K562 (cell line): ENCODE data around the gene NTN1. TPM values are rescaled to one million over a fixed set of nuclear protein-coding genes. Genes with fewer than 3 reads are reported as not detected.

Experiments
- ATAC-seq: fragments of 200-7000 bp; cut with Tn5 transposase; 3 replicates; pipeline ENCODE4 v1.9.1; 2020; ENCODE audit warnings: moderate library complexity
- BruUV-seq: library from RNA; stranded (reverse); fragments of 400-500 nt; replicated peaks from 2 replicates; lab custom pipeline; 2021; lab: Mats Ljungman, UMichigan
- CTCF ChIA-PET: fragments of 300-600 bp; formaldehyde crosslinking; extraction: SDS; loops from one replicate; lab custom pipeline; 2021; ENCODE audit warnings: low intra/inter-chr PET ratio; lab: Yijun Ruan, JAX
- POLR2A ChIA-PET: fragments of 300-600, 350-650 bp; sonication (Branson Sonifier 250); formaldehyde crosslinking; extraction: SDS; loops from one replicate; lab custom pipeline; 2021; ENCODE audit warnings: antibody characterized with exemption, inconsistent platforms; lab: Yijun Ruan, JAX
- DNase-seq, 4 experiments: peaks; one replicate each; pipeline versions ENCODE4 v3.0.0 to v3.0.0-alpha.2; 2011 to 2018; ENCODE audit warnings: low spot score in 3 of 4, mixed read lengths in 3 of 4; ENCODE audit errors: extremely low read depth in 1 of 4
- FAIRE-seq: peaks from 2 replicates; lab custom pipeline; 2011; peaks lifted over from hg19 to GRCh38; lab: Jason Lieb, UNC
- H2AFZ ChIP-seq: 2 replicates; pipeline ENCODE4 v1.6.0; 2011; ENCODE audit warnings: low read depth, low read length, control low read depth, inconsistent platforms
- H3K27ac ChIP-seq: fragments of 200-600 bp; 3 replicates; pipeline ENCODE4 v1.8.0; 2011; ENCODE audit warnings: low read depth, mild to moderate bottlenecking, control low read depth, inconsistent platforms, low read length, moderate library complexity, mixed read lengths; ENCODE audit errors: extremely low read depth
- H3K27me3 ChIP-seq, 2 experiments: fragments of 300-600 bp in 1 of 2; 2 replicates in 1 of 2; 3 replicates in 1 of 2; pipeline versions ENCODE4 v1.6.0 to v1.8.0; 2011; ENCODE audit warnings: inconsistent platforms in 2 of 2, low read length in 2 of 2, mild to moderate bottlenecking in 1 of 2, mixed read lengths in 1 of 2, moderate library complexity in 1 of 2; ENCODE audit not compliant: control insufficient read depth in 2 of 2, insufficient read depth in 2 of 2
- H3K36me3 ChIP-seq: fragments of 300-600 bp; 3 replicates; pipeline ENCODE4 v1.8.0; 2011; ENCODE audit warnings: mild to moderate bottlenecking, low read length, inconsistent platforms; ENCODE audit not compliant: control insufficient read depth, insufficient read depth
- H3K4me1 ChIP-seq, 2 experiments: fragments of 200-600 bp in 1 of 2; replicated peaks in 1 of 2; 2 replicates in 1 of 2; 3 replicates in 1 of 2; pipeline versions ENCODE4 v1.5.1 to v1.8.0; 2011; ENCODE audit warnings: inconsistent platforms in 2 of 2, low read length in 2 of 2, mild to moderate bottlenecking in 1 of 2, mixed read lengths in 1 of 2, moderate library complexity in 1 of 2; ENCODE audit not compliant: control insufficient read depth in 2 of 2, insufficient read depth in 2 of 2
- H3K4me2 ChIP-seq: 2 replicates; pipeline ENCODE4 v1.6.1; 2011; ENCODE audit warnings: low read length, control low read depth, inconsistent platforms, mixed read lengths; ENCODE audit not compliant: insufficient read depth
- H3K4me3 ChIP-seq: fragments of 200-600 bp; sonication (generic), shearing (Covaris generic); 2 replicates; pipeline ENCODE4 v1.5.1; 2016; ENCODE audit warnings: control low read depth, inconsistent platforms
- H3K79me2 ChIP-seq: fragments of 200-600 bp; 3 replicates; pipeline ENCODE4 v1.8.0; 2011; ENCODE audit warnings: low read length, inconsistent platforms; ENCODE audit not compliant: control insufficient read depth, insufficient read depth
- H3K9ac ChIP-seq, 2 experiments: 2 replicates each; pipeline versions ENCODE4 v1.6.0 to v1.6.1; 2011; ENCODE audit warnings: low read depth in 2 of 2, low read length in 2 of 2, control low read depth in 1 of 2, inconsistent platforms in 1 of 2, mild to moderate bottlenecking in 1 of 2, mixed read lengths in 1 of 2; ENCODE audit not compliant: insufficient read depth in 1 of 2
- H3K9me1 ChIP-seq: one replicate; pipeline ENCODE4 v1.6.0; 2011; ENCODE audit warnings: inconsistent platforms, mild to moderate bottlenecking, low read length, moderate library complexity; ENCODE audit not compliant: control insufficient read depth, insufficient read depth
- H3K9me3 ChIP-seq: replicated peaks from 2 replicates; pipeline ENCODE4 v1.5.1; 2011; ENCODE audit warnings: low read depth, low read length, inconsistent platforms; ENCODE audit not compliant: control insufficient read depth, insufficient read depth
- H4K20me1 ChIP-seq: replicated peaks from 2 replicates; pipeline ENCODE4 v1.6.1; 2011; ENCODE audit warnings: low read length, inconsistent platforms, mixed read lengths; ENCODE audit not compliant: control insufficient read depth, insufficient read depth
- FOXA3 ChIP-seq, 2 experiments: fragments of 450-650 bp in 1 of 2; sonication (generic) in 1 of 2; formaldehyde crosslinking; IDR thresholded peaks in 1 of 2; conservative IDR thresholded peaks in 1 of 2; 2 replicates each; pipeline versions ENCODE4 v1.4.0 to v1.8.0; 2020 to 2022; ENCODE audit warnings: mild to moderate bottlenecking in 2 of 2, missing genetic modification reagents in 1 of 2
- HDAC3 ChIP-seq: fragments of 450-650 bp; IDR thresholded peaks from 2 replicates; pipeline ENCODE4 v1.6.1; 2018; ENCODE audit warnings: borderline replicate concordance, mild to moderate bottlenecking, moderate library complexity; ENCODE audit not compliant: partially characterized antibody
- HLTF ChIP-seq: fragments of 450-650 bp; IDR thresholded peaks from 2 replicates; pipeline ENCODE4 v1.6.1; 2016
- MCM7 ChIP-seq, 2 experiments: fragments of 450-650 bp; IDR thresholded peaks; 2 replicates each; pipeline ENCODE4 v1.6.1; 2016 to 2018
- POLR2G ChIP-seq: fragments of 200-400 bp; formaldehyde crosslinking; IDR thresholded peaks from 2 replicates; pipeline ENCODE4 v1.6.1; 2017; ENCODE audit warnings: low read depth, mild to moderate bottlenecking, antibody characterized with exemption, low read length, moderate library complexity
- RBM25 ChIP-seq: fragments of 200-400 bp; formaldehyde crosslinking; IDR thresholded peaks from 2 replicates; pipeline ENCODE4 v1.6.1; 2018; ENCODE audit warnings: low read length, low read depth, moderate library complexity; ENCODE audit not compliant: severe bottlenecking
- SREBF1 ChIP-seq: fragments of 150-350 bp; IDR thresholded peaks from 2 replicates; pipeline ENCODE4 v1.6.1; 2014; ENCODE audit warnings: antibody characterized with exemption, low read depth, low read length, borderline replicate concordance
- SRSF7 ChIP-seq: fragments of 200-400 bp; formaldehyde crosslinking; optimal IDR thresholded peaks from 2 replicates; pipeline ENCODE3; 2017; ENCODE audit warnings: mild to moderate bottlenecking, low read depth, low read length
- TCF3 ChIP-seq: sonication (generic); formaldehyde crosslinking; IDR thresholded peaks from 2 replicates; pipeline ENCODE4 v1.4.0; 2020; ENCODE audit warnings: mild to moderate bottlenecking, missing genetic modification reagents
- TRIM24 ChIP-seq, 2 experiments: fragments of 450-650 bp; IDR thresholded peaks; 2 replicates each; pipeline ENCODE4 v1.6.1; 2016
- ZNF668 ChIP-seq: fragments of 250-450 bp; sonication (Bioruptor Pico); IDR thresholded peaks from 2 replicates; pipeline ENCODE4 v1.8.0; 2022; ENCODE audit warnings: mild to moderate bottlenecking, inconsistent platforms
- WGBS: fragments of 100-300 bp; shearing (Covaris generic); methylation state at CpG from one replicate; pipeline ENCODE4 v1.1.6; 2016; ENCODE audit warnings: low coverage, mixed read lengths; ENCODE audit not compliant: insufficient coverage; ENCODE audit errors: missing lambda C conversion rate; 5-methylcytosine and 5-hydroxymethylcytosine counted together
- in situ Hi-C: fragments of 300-500 bp; cut with MboI; formaldehyde crosslinking; loops from 4 replicates; pipeline ENCODE4 v1.15.0; 2018; ENCODE audit warnings: inconsistent platforms, mixed read lengths
- intact Hi-C: fragments of 100-400 bp; cut with micrococcal nuclease; formaldehyde crosslinking; loops from 2 replicates; pipeline ENCODE4 v1.14.2; 2022
- polyA plus RNA-seq, 8 experiments: library from polyadenylated mRNA; depleted of rRNA in 4 of 8; stranded (reverse) in 5 of 8; unstranded in 3 of 8; fragments of >200 nt; fragmentation: Nextera tagmentation in 2 of 8; fragmentation: Illumina TruSeq in 1 of 8; extraction: Ambion mirVana in 2 of 8; extraction: Trizol in 1 of 8; gene quantifications; 2 replicates each; pipeline versions ENCODE4 v1.2.1 to v1.2.3, GENCODE V29; 2011 to 2014; ENCODE audit warnings: inconsistent platforms in 1 of 8, missing spikeins in 1 of 8
- total RNA-seq, 7 experiments: library from RNA; depleted of rRNA in 6 of 7; stranded (reverse); fragments of >200 nt in 6 of 7; fragmentation: Illumina TruSeq in 2 of 7; extraction: Trizol in 2 of 7; gene quantifications; 2 replicates each; pipeline versions ENCODE4 v1.2.1 to v1.2.3, GENCODE V29; 2011 to 2021; ENCODE audit warnings: low replicate concordance in 1 of 7
- TF ChIP-seq, protein P1 (sequence below): fragments of 250-450 bp; sonication (Bioruptor Pico); IDR thresholded peaks from 2 replicates; pipeline ENCODE4 v1.5.0; 2021

The NTN1 gene
- total and polyA plus RNA-seq, 9 of the 15 experiments (the other 6 are each of a cell fraction or from before 2014, with no cell fraction given), result 0.02 TPM; not detected in 8

DNA sequence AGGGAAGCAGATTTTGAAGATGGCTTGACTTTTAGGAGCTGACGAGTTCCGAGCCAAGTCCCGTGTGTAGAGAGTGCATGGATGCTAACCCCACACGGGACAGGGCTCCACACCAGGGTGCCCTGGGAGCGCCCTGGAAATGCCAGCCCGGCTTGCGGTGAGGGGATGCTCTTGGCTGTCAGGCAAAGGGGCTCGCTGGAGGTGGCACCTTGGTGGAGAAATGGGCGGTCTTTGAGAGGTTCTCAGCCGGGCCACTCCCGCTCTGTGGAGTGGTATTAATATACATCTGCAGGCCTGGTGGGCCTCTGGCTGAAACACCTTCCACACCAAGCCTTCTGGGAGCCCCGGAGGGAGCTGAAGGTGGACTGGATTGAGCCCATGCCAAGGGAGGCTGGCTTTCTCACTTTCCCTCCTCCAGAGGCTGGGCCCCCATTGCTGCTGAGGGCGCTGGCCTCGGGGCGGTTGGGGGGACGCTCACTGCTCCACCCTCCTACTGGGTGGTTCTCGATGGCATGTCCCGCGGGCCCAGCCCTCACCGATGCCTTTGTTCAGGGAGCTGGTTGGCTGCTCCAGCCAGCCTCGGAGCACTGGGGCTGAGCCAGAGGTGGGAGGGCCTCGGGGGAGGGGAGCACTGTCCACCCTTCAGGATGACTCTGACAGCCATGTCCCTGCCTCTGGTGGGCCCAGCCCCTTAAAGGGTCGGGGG, 210.3 kb downstream of the NTN1 start:
- no peaks in the 10 kb centered on the region for H3K36me3 ChIP-seq
- H3K4me3 ChIP-seq, result no peak overlapping the region
- no peaks in the 10 kb centered on the region for H3K79me2 ChIP-seq
- H4K20me1 ChIP-seq, result no peaks in the 10 kb centered on the region
- in situ Hi-C loops, result no loop called here
- FAIRE-seq (no peak), DNase-seq (no peak), ATAC-seq (no peak)
- H3K9ac ChIP-seq, result no peak overlapping the region
- no peak overlapping the region for H3K4me2 ChIP-seq
- POLR2A ChIA-PET, result no interaction called here
- peaks cover 0 to 26% of the 10 kb centered on the region in 2 experiments; a peak in 2 of 5 replicates for H3K27me3 ChIP-seq
- H2AFZ ChIP-seq, result no peak overlapping the region
- 0% methylated on average over 11 of the region's 23 CpGs for WGBS
- no TSS peak for BruUV-seq
- CTCF ChIA-PET, result no interaction called here
- H3K27ac ChIP-seq, result no peak overlapping the region
- no peak for TF ChIP-seq MCM7 (IDR thresholded peaks at IDR 0.05)
- no peak for TF ChIP-seq ZNF668 (CRISPR knock-in tag)
- TF ChIP-seq SRSF7, result no peak
- TF ChIP-seq SREBF1, result no peak
- TF ChIP-seq HLTF, result no peak
- TF ChIP-seq FOXA3 (CRISPR knock-in tag; conservative IDR thresholded peaks at IDR 0.05 in 1 of 2, IDR thresholded peaks at IDR 0.05 in 1 of 2), result no peak
- TF ChIP-seq, protein P1, sequence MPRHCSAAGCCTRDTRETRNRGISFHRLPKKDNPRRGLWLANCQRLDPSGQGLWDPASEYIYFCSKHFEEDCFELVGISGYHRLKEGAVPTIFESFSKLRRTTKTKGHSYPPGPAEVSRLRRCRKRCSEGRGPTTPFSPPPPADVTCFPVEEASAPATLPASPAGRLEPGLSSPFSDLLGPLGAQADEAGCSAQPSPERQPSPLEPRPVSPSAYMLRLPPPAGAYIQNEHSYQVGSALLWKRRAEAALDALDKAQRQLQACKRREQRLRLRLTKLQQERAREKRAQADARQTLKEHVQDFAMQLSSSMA (CRISPR knock-in tag), result no peak
- TF ChIP-seq RBM25, result no peak
- TF ChIP-seq HDAC3, result no peak
- no peak for TF ChIP-seq TRIM24 (IDR thresholded peaks at IDR 0.05)
- TF ChIP-seq POLR2G, result no peak
- no peak for TF ChIP-seq TCF3 (CRISPR knock-in tag)
- peaks cover 0 to 3% of the 10 kb centered on the region in 2 experiments; a peak in 2 of 5 replicates for H3K4me1 ChIP-seq
- no peaks in the 10 kb centered on the region for H3K9me3 ChIP-seq
- no peaks in the 10 kb centered on the region for H3K9me1 ChIP-seq
- intact Hi-C loops, result no loop called here
